ENCODE measurements around the gene TPPP3.
"Not testable (repeated sequence)": the region's sequence is repeated elsewhere in the genome, so short reads cannot be mapped to it uniquely, and the experiment has no call there.

The TPPP3 gene

DNA sequence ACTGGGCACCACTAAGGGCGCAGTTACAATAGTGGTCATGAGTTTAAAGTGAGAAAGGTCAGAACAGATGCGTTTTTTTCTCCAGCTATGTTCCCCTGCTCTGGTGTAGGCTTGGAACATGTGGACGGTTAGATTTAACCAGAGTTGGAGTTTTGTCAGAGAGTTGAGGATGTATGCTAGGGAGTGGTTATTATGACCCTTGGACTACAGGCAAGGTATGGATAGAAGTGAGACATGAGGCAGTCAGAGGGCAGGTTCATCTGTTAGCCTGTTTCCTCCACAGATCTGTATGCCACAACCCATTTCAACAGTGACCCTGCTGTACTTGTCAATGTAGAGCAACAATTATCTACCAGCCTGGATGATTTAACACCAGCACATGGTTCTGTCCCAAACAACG, 22.6 kb downstream of the TPPP3 start:
- H3K27me3 ChIP-seq (ENCODE audit: control insufficient read depth, insufficient read depth, low read length): no peaks in the 10 kb centered on the region; the same call in 1 of the 2 replicates
- no peaks in the 10 kb centered on the region for H3K4me1 ChIP-seq (ENCODE audit: control insufficient read depth, insufficient read depth, low read length)
- H3K27ac ChIP-seq (ENCODE audit: low read length): no peak overlapping the region
- H3K4me3 ChIP-seq (ENCODE audit: low read length): no peak overlapping the region
- no peaks in the 10 kb centered on the region for H3K9me3 ChIP-seq (ENCODE audit: control insufficient read depth, insufficient read depth, low read length)
- no peaks in the 10 kb centered on the region for H3K36me3 ChIP-seq (ENCODE audit: control insufficient read depth, insufficient read depth, low read length)
- DNase-seq (ENCODE audit: low read depth, low spot score): no peak
- WGBS (ENCODE audit: insufficient coverage, insufficient read length): no CpG with 5 or more reads among the region's 4 CpGs

- Histone ChIP-seq H3K27ac (ENCODE audit: low read length) (no peak overlapping the region), H3K27me3 (ENCODE audit: control insufficient read depth, insufficient read depth, low read length) (no peaks in the 10 kb centered on the region; the same call in 1 of the 2 replicates), H3K4me3 (ENCODE audit: low read length) (no peak overlapping the region), H3K36me3 (ENCODE audit: control insufficient read depth, insufficient read depth, low read length) (no peaks in the 10 kb centered on the region), H3K9me3 (ENCODE audit: control insufficient read depth, insufficient read depth, low read length) (no peaks in the 10 kb centered on the region), H3K4me1 (ENCODE audit: control insufficient read depth, insufficient read depth, low read length) (no peaks in the 10 kb centered on the region)
- no peak for DNase-seq (ENCODE audit: low read depth, low spot score)
Measured at GRCh38 chr16:67364600-67365235, 28.6 kb downstream of the TPPP3 start.

DNA sequence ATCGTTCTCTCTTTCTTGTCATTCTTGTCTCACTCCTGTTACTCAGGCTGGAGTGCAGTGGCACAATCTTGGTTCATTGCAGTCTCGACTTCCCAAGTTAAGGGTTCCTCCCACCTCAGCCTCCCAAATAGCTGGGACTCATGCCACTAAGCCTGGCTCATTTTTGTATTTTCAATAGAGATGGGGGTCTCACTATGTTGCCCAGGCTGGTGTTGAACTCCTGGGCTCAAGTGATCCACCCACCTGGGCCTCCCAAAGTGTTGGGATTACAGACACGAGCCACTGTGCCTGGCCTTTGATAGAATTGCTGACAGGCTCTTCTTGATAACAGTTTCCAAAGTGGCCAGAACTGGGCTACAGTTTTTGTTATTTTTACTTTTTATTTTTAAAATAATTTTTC, 32.3 kb downstream of the TPPP3 start:
- no peaks in the 10 kb centered on the region for H3K27me3 ChIP-seq (ENCODE audit: control insufficient read depth, insufficient read depth, low read length)
- no peak overlapping the region for H3K4me3 ChIP-seq (ENCODE audit: low read length)
- H3K27ac ChIP-seq (ENCODE audit: low read length): no peak overlapping the region
- no peaks in the 10 kb centered on the region for H3K9me3 ChIP-seq (ENCODE audit: control insufficient read depth, insufficient read depth, low read length)
- H3K36me3 ChIP-seq (ENCODE audit: control insufficient read depth, insufficient read depth, low read length): no peaks in the 10 kb centered on the region
- no peaks in the 10 kb centered on the region for H3K4me1 ChIP-seq (ENCODE audit: control insufficient read depth, insufficient read depth, low read length)
- DNase-seq (ENCODE audit: low read depth, low spot score): no peak
- WGBS (ENCODE audit: insufficient coverage, insufficient read length): no CpG with 5 or more reads among the region's 3 CpGs

GRCh38 chr16:67359540-67360269, 33.6 kb downstream of the TPPP3 start:
- not testable (repeated sequence) for H3K4me3 ChIP-seq (ENCODE audit: low read length); H3K9me3 ChIP-seq (ENCODE audit: control insufficient read depth, insufficient read depth, low read length); H3K36me3 ChIP-seq (ENCODE audit: control insufficient read depth, insufficient read depth, low read length); H3K4me1 ChIP-seq (ENCODE audit: control insufficient read depth, insufficient read depth, low read length); H3K27me3 ChIP-seq (ENCODE audit: control insufficient read depth, insufficient read depth, low read length); H3K27ac ChIP-seq (ENCODE audit: low read length); DNase-seq (ENCODE audit: low read depth, low spot score)
- WGBS (ENCODE audit: insufficient coverage, insufficient read length): no CpG with 5 or more reads among the region's 8 CpGs

GRCh38 chr16:67357561-67357960, 35.7 kb downstream of the TPPP3 start:
- H3K4me3 ChIP-seq (ENCODE audit: low read length): no peak overlapping the region
- H3K9me3 ChIP-seq (ENCODE audit: control insufficient read depth, insufficient read depth, low read length): no peaks in the 10 kb centered on the region
- H3K4me1 ChIP-seq (ENCODE audit: control insufficient read depth, insufficient read depth, low read length): no peaks in the 10 kb centered on the region
- H3K27me3 ChIP-seq (ENCODE audit: control insufficient read depth, insufficient read depth, low read length): no peaks in the 10 kb centered on the region
- no peaks in the 10 kb centered on the region for H3K36me3 ChIP-seq (ENCODE audit: control insufficient read depth, insufficient read depth, low read length)
- WGBS (ENCODE audit: insufficient coverage, insufficient read length): no CpG with 5 or more reads among the region's 4 CpGs
- no peak for DNase-seq (ENCODE audit: low read depth, low spot score)
- no peak overlapping the region for H3K27ac ChIP-seq (ENCODE audit: low read length)

DNA sequence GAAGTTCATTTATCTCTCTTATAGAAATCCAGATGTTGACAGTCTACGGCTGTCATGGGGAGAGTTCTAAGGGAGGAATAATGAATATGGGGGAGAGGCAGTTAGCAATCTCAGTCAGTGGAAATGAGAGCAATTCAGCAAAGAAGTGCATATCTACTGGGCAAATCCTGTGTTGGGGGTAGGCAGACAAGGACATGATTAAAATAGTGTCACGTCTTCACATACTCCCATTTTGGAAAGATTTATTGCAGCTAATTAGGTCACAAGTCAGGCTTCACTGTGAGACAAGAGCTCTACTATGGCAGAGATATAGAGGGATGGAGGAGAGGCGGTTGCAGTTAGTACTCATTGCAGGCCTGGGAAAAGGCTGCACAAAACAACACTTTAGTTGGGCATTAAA, 36.9 kb downstream of the TPPP3 start:
- WGBS (ENCODE audit: insufficient coverage, insufficient read length): no CpG with 5 or more reads among the region's 3 CpGs
- Histone ChIP-seq H3K36me3 (ENCODE audit: control insufficient read depth, insufficient read depth, low read length) (no peaks in the 10 kb centered on the region), H3K4me1 (ENCODE audit: control insufficient read depth, insufficient read depth, low read length) (no peaks in the 10 kb centered on the region), H3K27me3 (ENCODE audit: control insufficient read depth, insufficient read depth, low read length) (no peaks in the 10 kb centered on the region), H3K4me3 (ENCODE audit: low read length) (no peak overlapping the region), H3K9me3 (ENCODE audit: control insufficient read depth, insufficient read depth, low read length) (no peaks in the 10 kb centered on the region), H3K27ac (ENCODE audit: low read length) (no peak overlapping the region)
- DNase-seq (ENCODE audit: low read depth, low spot score): no peak

DNA sequence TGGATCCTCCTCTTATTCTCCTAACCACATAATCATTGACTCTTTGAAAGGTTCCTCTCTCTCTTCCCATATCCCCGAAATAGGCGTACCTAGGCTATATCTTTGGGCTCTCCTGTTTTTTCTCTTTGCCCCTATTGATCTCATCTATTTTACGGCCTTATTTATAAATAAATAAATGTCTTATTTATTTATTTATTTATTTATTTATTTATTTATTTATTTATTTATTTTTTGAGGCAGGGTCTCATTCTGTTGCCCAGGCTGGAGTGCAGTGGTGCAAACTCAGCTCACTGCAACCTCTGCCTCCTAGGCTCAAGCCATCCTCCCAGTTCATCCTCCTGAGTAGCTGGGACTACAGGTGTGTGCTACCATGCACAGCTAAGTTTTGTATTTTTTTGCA, 40.8 kb downstream of the TPPP3 start:
- not testable (repeated sequence) for H3K9me3 ChIP-seq (ENCODE audit: control insufficient read depth, insufficient read depth, low read length); H3K27ac ChIP-seq (ENCODE audit: low read length); H3K4me3 ChIP-seq (ENCODE audit: low read length); H3K4me1 ChIP-seq (ENCODE audit: control insufficient read depth, insufficient read depth, low read length); DNase-seq (ENCODE audit: low read depth, low spot score); H3K36me3 ChIP-seq (ENCODE audit: control insufficient read depth, insufficient read depth, low read length); H3K27me3 ChIP-seq (ENCODE audit: control insufficient read depth, insufficient read depth, low read length)
- WGBS (ENCODE audit: insufficient coverage, insufficient read length): no CpG with 5 or more reads among the region's 3 CpGs

DNA sequence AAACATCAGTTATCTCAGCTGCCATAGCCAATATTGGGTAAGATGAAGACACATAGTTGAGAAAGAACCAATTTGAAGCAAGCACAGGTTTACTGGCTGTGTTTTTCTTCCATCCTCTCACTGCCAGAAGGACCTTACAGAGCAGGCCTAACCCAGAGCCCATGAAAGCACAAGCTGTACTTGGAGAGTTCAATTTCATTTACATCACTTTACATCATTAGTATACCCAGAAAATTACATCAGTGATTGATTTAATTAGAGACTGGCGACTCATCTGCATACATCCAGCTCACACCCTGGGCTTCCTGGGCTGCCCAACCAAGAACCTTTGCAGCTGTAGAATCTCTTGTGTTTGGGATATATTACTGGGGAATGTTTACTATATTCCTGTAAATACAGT, 43.0 kb downstream of the TPPP3 start:
- no peak overlapping the region for H3K27ac ChIP-seq (ENCODE audit: low read length)
- H3K9me3 ChIP-seq (ENCODE audit: control insufficient read depth, insufficient read depth, low read length): no peaks in the 10 kb centered on the region
- H3K36me3 ChIP-seq (ENCODE audit: control insufficient read depth, insufficient read depth, low read length): no peaks in the 10 kb centered on the region
- no peaks in the 10 kb centered on the region for H3K27me3 ChIP-seq (ENCODE audit: control insufficient read depth, insufficient read depth, low read length)
- WGBS (ENCODE audit: insufficient coverage, insufficient read length): no CpG with 5 or more reads among the region's 1 CpG
- H3K4me3 ChIP-seq (ENCODE audit: low read length): no peak overlapping the region
- no peak for DNase-seq (ENCODE audit: low read depth, low spot score)
- H3K4me1 ChIP-seq (ENCODE audit: control insufficient read depth, insufficient read depth, low read length): no peaks in the 10 kb centered on the region

- DNase-seq (ENCODE audit: low read depth, low spot score): no peak
- Histone ChIP-seq H3K4me1 (ENCODE audit: control insufficient read depth, insufficient read depth, low read length) (no peaks in the 10 kb centered on the region), H3K4me3 (ENCODE audit: low read length) (no peak overlapping the region), H3K36me3 (ENCODE audit: control insufficient read depth, insufficient read depth, low read length) (no peaks in the 10 kb centered on the region), H3K27me3 (ENCODE audit: control insufficient read depth, insufficient read depth, low read length) (no peaks in the 10 kb centered on the region), H3K27ac (ENCODE audit: low read length) (no peak overlapping the region), H3K9me3 (ENCODE audit: control insufficient read depth, insufficient read depth, low read length) (no peaks in the 10 kb centered on the region)
Measured at GRCh38 chr16:67349172-67349571, 44.1 kb downstream of the TPPP3 start.

DNA sequence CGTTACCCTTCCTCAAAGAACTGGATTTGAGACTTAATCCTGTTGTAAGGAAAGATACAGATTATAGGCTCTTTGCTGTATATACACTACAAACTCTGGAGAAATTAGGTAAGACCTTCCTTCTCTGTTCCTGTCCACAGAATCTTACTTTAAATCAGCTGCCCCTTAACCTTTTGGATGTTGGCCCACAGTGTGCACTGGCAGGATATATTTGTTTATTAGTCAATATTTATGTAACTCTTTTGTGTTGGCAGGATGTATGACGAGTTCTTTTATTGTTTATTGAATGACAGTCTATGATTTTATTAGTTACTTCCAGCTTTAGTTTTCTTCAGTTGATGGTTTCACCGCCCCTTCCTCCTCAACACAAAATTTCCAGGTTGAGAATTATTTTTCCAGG, 47.0 kb downstream of the TPPP3 start:
- no peak overlapping the region for H3K27ac ChIP-seq (ENCODE audit: low read length)
- DNase-seq (ENCODE audit: low read depth, low spot score): no peak
- no CpG with 5 or more reads among the region's 3 CpGs for WGBS (ENCODE audit: insufficient coverage, insufficient read length)

GRCh38 chr16:67345401-67345800, 47.9 kb downstream of the TPPP3 start:
- no peak for DNase-seq (ENCODE audit: low read depth, low spot score)
- Histone ChIP-seq H3K36me3 (ENCODE audit: control insufficient read depth, insufficient read depth, low read length) (no peaks in the 10 kb centered on the region), H3K27ac (ENCODE audit: low read length) (no peak overlapping the region), H3K4me3 (ENCODE audit: low read length) (no peak overlapping the region), H3K27me3 (ENCODE audit: control insufficient read depth, insufficient read depth, low read length) (no peaks in the 10 kb centered on the region), H3K9me3 (ENCODE audit: control insufficient read depth, insufficient read depth, low read length) (no peaks in the 10 kb centered on the region), H3K4me1 (ENCODE audit: control insufficient read depth, insufficient read depth, low read length) (no peaks in the 10 kb centered on the region)
- WGBS (ENCODE audit: insufficient coverage, insufficient read length): no CpG with 5 or more reads among the region's 1 CpG

More for the DNA sequence above, 47.0 kb downstream of the TPPP3 start:
- H3K4me3 ChIP-seq (ENCODE audit: low read length): no peak overlapping the region
- no peaks in the 10 kb centered on the region for H3K9me3 ChIP-seq (ENCODE audit: control insufficient read depth, insufficient read depth, low read length)
- H3K27me3 ChIP-seq (ENCODE audit: control insufficient read depth, insufficient read depth, low read length): no peaks in the 10 kb centered on the region
- H3K4me1 ChIP-seq (ENCODE audit: control insufficient read depth, insufficient read depth, low read length): no peaks in the 10 kb centered on the region
- no peaks in the 10 kb centered on the region for H3K36me3 ChIP-seq (ENCODE audit: control insufficient read depth, insufficient read depth, low read length)
